Measurements from ENCODE around the gene STAMBPL1.

STAMBPL1 gene

DNA sequence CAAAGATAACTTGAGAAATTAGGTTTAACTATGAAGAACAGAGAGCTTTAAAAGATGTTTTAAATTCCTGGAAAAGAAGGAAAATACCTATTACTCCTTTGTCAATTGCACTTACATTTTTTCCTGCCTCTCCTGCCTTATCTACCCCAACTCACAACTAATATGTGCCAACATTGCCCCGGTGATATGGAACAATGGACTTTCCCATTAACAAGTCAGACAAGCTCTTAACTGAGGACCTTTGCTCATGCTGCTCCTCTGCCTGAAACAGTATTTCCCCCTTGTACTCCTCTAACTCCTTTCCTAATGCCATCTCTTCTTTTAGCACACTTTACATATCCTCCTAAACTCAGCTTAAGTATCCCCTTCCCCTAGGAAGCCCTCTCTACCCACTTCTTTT is 77.3 kb downstream of the STAMBPL1 start:
- Mint-ChIP-seq H3K36me3 (ENCODE audit: low read depth) (no peaks in the 10 kb centered on the region), H3K4me3 (no peak overlapping the region), H3K9me3 (no peaks in the 10 kb centered on the region), H3K4me1 (peaks cover 12% of the 10 kb centered on the region), H3K27me3 (ENCODE audit: low read depth, poor library complexity) (no peaks in the 10 kb centered on the region), H3K27ac (no peak overlapping the region)
- no peak for DNase-seq
- TF ChIP-seq, protein P1, sequence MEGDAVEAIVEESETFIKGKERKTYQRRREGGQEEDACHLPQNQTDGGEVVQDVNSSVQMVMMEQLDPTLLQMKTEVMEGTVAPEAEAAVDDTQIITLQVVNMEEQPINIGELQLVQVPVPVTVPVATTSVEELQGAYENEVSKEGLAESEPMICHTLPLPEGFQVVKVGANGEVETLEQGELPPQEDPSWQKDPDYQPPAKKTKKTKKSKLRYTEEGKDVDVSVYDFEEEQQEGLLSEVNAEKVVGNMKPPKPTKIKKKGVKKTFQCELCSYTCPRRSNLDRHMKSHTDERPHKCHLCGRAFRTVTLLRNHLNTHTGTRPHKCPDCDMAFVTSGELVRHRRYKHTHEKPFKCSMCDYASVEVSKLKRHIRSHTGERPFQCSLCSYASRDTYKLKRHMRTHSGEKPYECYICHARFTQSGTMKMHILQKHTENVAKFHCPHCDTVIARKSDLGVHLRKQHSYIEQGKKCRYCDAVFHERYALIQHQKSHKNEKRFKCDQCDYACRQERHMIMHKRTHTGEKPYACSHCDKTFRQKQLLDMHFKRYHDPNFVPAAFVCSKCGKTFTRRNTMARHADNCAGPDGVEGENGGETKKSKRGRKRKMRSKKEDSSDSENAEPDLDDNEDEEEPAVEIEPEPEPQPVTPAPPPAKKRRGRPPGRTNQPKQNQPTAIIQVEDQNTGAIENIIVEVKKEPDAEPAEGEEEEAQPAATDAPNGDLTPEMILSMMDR (IDR thresholded peaks at IDR 0.05): no peak

DNA sequence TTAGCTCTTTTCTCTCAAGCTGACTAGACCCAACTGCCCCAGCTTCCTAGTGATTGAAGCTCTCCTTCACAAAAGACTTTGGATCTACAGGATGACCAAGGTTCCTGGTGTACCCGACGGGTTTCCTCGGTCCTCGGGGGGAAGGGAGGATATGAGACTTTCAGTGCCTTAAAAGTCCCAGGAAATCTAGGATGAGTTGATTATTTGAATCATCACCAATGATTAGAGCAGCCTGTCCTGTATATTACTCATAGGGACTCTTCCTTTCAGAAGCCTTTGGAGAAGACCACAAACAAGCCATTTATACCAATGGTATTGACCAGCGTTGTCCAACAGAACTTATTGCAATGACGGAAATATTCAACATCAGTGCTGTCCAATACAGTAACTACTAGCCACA is 78.7 kb downstream of the STAMBPL1 start:
- Mint-ChIP-seq H3K36me3 (ENCODE audit: low read depth) (no peaks in the 10 kb centered on the region), H3K4me3 (no peak overlapping the region), H3K4me1 (peaks cover 2% of the 10 kb centered on the region), H3K27me3 (ENCODE audit: low read depth, poor library complexity) (no peaks in the 10 kb centered on the region), H3K9me3 (no peaks in the 10 kb centered on the region), H3K27ac (no peak overlapping the region)
- TF ChIP-seq, protein P1 (IDR thresholded peaks at IDR 0.05): no peak
- no peak for DNase-seq

DNA sequence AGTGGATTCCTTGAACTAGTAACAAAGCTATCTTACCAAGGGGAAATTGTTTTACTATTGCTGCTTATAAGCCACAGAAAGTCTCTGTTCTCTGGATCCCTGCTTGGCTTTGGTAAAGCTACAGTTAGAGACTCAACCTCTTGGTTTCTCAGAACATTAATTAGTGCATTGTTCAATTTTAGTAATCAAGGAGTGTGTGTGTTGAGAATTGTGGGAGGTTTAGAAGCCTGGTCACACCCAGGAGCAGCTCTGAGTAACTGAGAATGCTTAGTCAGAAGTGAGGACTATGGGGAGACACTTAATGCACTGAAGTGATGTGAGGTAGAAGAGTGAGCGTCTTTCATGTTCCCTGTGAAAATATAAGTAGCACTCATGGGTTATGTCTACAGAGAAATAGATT is 80.8 kb downstream of the STAMBPL1 start:
- Mint-ChIP-seq H3K4me3 (no peak overlapping the region), H3K27me3 (ENCODE audit: low read depth, poor library complexity) (peaks cover 3% of the 10 kb centered on the region), H3K27ac (no peak overlapping the region), H3K9me3 (no peaks in the 10 kb centered on the region), H3K36me3 (ENCODE audit: low read depth) (no peaks in the 10 kb centered on the region), H3K4me1 (no peaks in the 10 kb centered on the region)
- TF ChIP-seq, protein P1 (IDR thresholded peaks at IDR 0.05): no peak
- no peak for DNase-seq

DNA sequence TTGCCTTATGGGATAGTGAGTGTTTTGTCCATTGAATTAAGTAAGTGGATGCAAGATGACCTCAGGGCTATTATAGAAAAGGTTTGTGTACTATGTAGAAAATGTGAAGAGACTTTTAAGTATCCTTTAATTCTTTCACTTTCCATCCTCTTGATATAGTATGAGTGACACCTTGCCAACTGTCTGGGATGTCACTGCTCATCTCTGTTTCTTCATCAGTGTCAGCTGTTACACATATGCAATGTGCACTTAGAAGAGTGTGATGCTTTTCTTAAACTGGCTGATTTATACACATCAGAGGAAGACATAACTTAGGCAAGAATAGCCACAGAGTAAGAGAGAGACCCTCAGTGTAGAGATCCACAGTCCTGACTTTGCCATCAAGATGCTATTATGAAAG is 81.2 kb downstream of the STAMBPL1 start:
- TF ChIP-seq, protein P1 (IDR thresholded peaks at IDR 0.05): no peak
- no peak overlapping the region for H3K4me3 Mint-ChIP-seq
- H3K9me3 Mint-ChIP-seq: no peaks in the 10 kb centered on the region
- H3K36me3 Mint-ChIP-seq (ENCODE audit: low read depth): no peaks in the 10 kb centered on the region
- H3K4me1 Mint-ChIP-seq: no peaks in the 10 kb centered on the region
- peaks cover 3% of the 10 kb centered on the region for H3K27me3 Mint-ChIP-seq (ENCODE audit: low read depth, poor library complexity)
- DNase-seq: no peak
- no peak overlapping the region for H3K27ac Mint-ChIP-seq

DNA sequence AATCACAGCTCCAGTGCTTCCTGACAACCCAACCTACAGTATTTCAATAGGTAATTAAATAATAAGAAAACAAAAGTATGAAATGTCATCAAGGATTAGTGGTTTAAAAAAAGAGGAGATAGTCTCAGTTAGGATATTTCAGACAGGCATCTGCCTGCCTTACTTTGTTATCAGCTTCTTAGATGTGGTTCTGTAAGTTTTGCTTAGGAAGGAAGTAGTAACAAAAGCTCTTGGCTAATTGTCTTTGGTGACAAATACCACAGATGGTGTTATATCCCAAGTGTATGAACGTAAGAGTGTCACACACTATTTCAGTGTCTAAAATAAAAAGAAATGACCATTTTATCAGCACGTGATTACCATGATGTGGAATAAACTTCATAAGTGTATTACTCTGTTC is 82.3 kb downstream of the STAMBPL1 start:
- no peaks in the 10 kb centered on the region for H3K9me3 Mint-ChIP-seq
- no peak overlapping the region for H3K4me3 Mint-ChIP-seq
- H3K27ac Mint-ChIP-seq: no peak overlapping the region
- TF ChIP-seq, protein P1 (IDR thresholded peaks at IDR 0.05): no peak
- DNase-seq: no peak
- H3K4me1 Mint-ChIP-seq: no peaks in the 10 kb centered on the region
- H3K36me3 Mint-ChIP-seq (ENCODE audit: low read depth): no peaks in the 10 kb centered on the region
- peaks cover 3% of the 10 kb centered on the region for H3K27me3 Mint-ChIP-seq (ENCODE audit: low read depth, poor library complexity)

DNA sequence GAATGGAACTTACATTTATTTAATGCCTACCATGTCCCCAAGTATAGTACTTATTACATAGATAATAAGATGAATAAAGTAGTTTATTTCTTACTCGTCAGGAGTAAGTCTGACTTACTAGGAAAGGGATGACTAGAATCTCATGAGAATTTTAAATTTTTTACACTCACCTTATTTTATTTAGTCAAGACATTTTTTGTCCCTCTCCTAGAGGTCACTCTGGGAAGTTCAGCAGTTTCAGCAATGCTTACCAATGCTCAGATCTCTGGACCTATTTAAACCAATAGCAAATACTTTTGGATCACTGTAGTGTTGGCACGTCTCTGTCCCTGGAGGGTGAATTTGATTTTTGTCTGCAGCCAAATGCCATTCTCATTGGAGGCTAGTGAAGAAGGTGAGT is 83.3 kb downstream of the STAMBPL1 start:
- TF ChIP-seq, protein P1 (IDR thresholded peaks at IDR 0.05): no peak
- Mint-ChIP-seq H3K4me1 (no peaks in the 10 kb centered on the region), H3K9me3 (no peaks in the 10 kb centered on the region), H3K27ac (no peak overlapping the region), H3K4me3 (no peak overlapping the region), H3K27me3 (ENCODE audit: low read depth, poor library complexity) (peaks cover 3% of the 10 kb centered on the region), H3K36me3 (ENCODE audit: low read depth) (no peaks in the 10 kb centered on the region)
- DNase-seq: no peak
